ENCODE measurements around the gene DNPH1. TPM values are rescaled to one million over a fixed set of nuclear protein-coding genes. Genes with fewer than 3 reads are reported as not detected.

The DNPH1 gene
- total RNA-seq, 2 donors from 2014 or later, result 38.3 to 42.3 TPM

DNA sequence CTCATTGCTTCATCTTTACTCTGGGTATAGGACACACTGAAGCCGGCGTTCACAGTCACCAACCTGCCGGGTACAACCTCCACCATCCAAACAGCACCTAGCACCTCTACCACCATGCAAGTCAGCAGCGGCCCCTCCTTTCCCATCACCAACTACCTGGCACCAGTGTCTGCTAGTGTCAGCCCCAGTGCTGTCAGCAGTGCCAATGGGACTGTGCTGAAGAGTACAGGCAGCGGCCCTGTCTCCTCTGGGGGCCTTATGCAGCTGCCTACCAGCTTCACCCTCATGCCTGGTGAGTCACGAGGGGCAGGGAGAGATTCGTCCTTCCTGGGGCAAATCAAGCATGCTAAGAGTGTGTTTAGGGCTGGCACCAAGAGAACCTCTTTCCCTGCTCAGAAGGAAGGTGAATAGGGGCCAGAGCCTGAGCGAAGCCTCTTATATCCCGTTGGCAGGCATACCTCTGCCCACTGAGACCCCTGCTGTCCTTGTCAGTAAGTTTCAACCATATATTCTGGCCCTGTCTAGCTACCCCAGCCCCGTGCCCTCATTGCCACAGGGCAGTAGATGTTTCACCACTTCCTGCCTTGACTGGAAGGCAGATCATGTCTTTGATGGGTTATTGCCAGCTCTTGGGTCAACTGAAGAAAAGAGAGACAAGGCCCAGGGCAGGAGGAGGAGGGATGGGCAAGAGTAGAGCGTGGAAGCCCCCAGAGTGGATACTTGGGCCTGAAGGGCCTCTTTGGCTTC lies 53.4 kb downstream of the DNPH1 start:
- DNase-seq (no peak), ATAC-seq (replicated peaks in 1 of 2) (no peak)
- Mint-ChIP-seq H3K27ac (peak overlapping the region; percentile 96), H3K4me1 (ENCODE audit: low read depth) (peaks cover 43% of the 10 kb centered on the region), H3K4me3 (no peak overlapping the region), H3K27me3 (ENCODE audit: low read depth) (no peaks in the 10 kb centered on the region), H3K9me3 (no peaks in the 10 kb centered on the region), H3K36me3 (ENCODE audit: insufficient read depth in 2 of 2) (peaks cover 9 to 28% of the 10 kb centered on the region in 2 donors)

Other genes starting within 250 kb of the DNPH1 start
- 10 to 100 TPM; 51.3 to 60.5 TPM for gene PPP2R5D, start 244.9 kb downstream of the DNPH1 start, total RNA-seq
- 10 to 100 TPM; 42.1 to 53.7 TPM for gene MEA1, start 215.5 kb downstream of the DNPH1 start, total RNA-seq
- 10 to 100 TPM; 62.5 to 68.9 TPM for gene KLHDC3, start 215.2 kb downstream of the DNPH1 start, total RNA-seq
- gene RRP36, start 207.9 kb downstream of the DNPH1 start, total RNA-seq, result 10 to 100 TPM; 43.4 to 54.2 TPM
- gene CUL7, start 175.6 kb downstream of the DNPH1 start, total RNA-seq, result 10 to 100 TPM; 16.8 to 19.7 TPM
- gene MRPL2, start 170.0 kb downstream of the DNPH1 start, total RNA-seq, result 10 to 100 TPM; 85.0 to 85.7 TPM
- 10 to 100 TPM; 36.9 to 37.4 TPM for gene KLC4, start 169.8 kb downstream of the DNPH1 start, total RNA-seq
- gene PTK7, start 153.2 kb downstream of the DNPH1 start, total RNA-seq, result 1 to 10 TPM; 2.8 to 7.8 TPM
- 10 to 100 TPM; 44.2 to 46.1 TPM for gene SRF, start 58.2 kb downstream of the DNPH1 start, total RNA-seq
- gene CUL9, start 47.3 kb downstream of the DNPH1 start, total RNA-seq, result 10 to 100 TPM; 60.7 to 62.0 TPM
- 1 to 10 TPM; 1.1 to 1.2 TPM for gene TTBK1, start 14.0 kb upstream of the DNPH1 start, total RNA-seq
- gene SLC22A7, start 68.8 kb upstream of the DNPH1 start, total RNA-seq, result not detected
- under 1 TPM; 0.82 to 0.90 TPM for gene CRIP3, start 79.3 kb upstream of the DNPH1 start, total RNA-seq
- gene ZNF318, start 140.2 kb upstream of the DNPH1 start, total RNA-seq, result 10 to 100 TPM; 14.4 to 14.5 TPM
- 10 to 100 TPM; 32.8 to 36.4 TPM for gene ABCC10, start 198.1 kb upstream of the DNPH1 start, total RNA-seq
- 1 to 10 TPM; 1.6 to 2.6 TPM for gene DLK2, start 226.1 kb upstream of the DNPH1 start, total RNA-seq
- gene TJAP1, start 248.1 kb upstream of the DNPH1 start, total RNA-seq, result 10 to 100 TPM; 68.6 to 77.2 TPM